GM03348 (cell line): ENCODE results near the gene FRAT2.
"Not testable (repeated sequence)": the region's sequence is repeated elsewhere in the genome, so short reads cannot be mapped to it uniquely, and the experiment has no call there.

Source experiments
- DNase-seq: peaks from one replicate; pipeline ENCODE4 v3.0.0; 2012; ENCODE audit warnings: low spot score

Gene FRAT2

DNA sequence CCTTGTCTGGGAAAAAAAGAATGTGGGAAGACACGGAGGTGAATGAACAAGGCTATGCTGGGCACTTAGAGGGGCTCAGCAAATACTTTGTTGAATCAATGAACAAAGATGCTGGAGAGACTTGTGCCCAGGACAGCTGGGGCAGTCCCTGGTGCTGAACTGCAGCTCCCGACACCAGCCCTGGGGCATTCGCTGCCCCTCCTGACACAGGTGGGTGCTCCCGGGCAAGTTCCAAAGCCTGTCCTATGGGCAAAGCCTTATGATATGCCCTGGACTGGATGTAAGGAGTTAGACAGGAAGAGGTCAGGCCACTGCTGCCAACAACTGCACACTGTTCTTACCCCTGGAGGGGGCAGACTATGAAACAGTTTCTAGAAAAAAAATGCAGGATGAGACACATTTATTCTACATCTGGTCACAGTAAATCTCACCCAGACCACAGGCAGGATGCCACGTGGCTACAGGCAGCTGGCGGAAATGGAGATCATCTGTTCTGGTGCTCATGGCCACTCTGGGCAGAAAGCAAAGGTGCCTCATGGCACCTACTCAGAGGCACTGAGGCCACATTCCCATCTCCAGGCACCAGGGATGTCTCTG lies 21.9 kb upstream of the FRAT2 start:
- peak; percentile 57 for DNase-seq

DNA sequence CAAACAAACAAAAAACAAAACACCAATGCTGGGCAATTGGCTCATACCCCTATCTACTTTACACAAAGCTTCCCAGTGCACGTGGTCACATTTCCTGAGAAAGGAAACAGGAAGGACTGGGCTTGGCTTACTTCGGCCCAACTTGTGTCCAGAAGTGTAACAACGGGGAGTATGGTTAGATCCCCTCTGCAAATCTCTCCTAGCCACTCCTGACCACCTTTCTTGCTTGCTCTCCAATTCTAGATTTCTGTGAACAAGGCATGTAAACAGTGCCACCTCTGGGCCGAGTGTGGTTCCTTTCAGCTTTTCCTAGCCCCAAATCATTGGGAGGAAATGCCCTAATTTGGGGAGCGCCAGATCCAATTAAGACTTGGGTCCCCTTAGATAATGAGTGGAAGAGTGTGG lies 21.0 kb upstream of the FRAT2 start:
- no peak for DNase-seq

DNA sequence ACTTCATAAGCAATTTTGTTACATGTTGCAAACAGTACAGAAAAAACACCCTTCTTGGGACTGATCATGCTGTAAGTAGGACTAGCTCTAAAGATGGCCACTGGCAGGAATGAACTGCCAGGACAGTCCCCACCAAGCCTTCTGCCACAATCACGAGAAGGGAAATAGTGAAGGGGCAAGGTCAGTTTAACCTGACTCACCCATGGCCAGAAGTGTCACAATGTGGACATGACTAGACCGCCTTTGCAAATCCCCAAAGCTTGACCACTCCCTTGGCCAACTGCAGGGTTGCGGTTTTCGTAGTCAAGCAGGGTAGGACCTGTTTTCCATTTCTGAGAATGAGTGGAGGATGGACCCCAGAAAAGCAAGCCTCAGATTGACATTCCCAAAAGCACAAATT lies 19.4 kb upstream of the FRAT2 start:
- DNase-seq, result no peak

DNA sequence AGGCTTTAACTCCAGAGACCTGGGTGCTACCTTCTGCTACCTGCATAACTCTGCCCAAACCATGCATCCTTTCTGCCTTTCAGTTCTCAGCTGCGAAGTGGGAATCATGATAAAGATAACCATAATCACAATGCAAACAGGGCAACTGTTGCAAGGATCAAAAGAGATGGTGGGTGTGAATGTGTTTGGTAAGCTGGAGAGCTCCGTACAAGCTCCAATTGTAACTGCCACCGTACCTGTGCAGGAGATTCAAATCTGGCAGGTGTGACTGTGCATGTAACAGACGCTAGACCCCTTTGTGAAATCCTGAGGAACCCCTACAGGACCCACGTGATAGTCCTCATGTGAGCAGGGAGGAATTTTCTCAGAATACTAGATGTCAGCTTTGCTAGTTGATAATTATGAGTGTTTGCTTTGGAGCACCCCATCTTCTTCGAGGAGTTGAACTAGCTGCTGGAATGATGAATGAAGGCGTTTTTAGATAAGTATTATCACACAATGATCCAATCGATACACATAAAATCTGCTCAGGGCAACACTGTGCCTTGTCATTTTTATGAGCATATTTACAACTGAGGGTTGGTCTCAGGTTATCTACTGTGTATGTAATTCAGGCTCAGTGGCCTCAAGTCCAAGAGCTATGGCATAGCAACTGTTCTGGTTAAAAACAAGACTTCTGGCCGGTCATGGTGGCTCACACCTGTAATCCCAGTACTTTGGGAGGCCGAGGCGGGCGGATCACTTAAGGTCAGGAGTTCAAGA lies 15.4 kb upstream of the FRAT2 start:
- no peak for DNase-seq

DNA sequence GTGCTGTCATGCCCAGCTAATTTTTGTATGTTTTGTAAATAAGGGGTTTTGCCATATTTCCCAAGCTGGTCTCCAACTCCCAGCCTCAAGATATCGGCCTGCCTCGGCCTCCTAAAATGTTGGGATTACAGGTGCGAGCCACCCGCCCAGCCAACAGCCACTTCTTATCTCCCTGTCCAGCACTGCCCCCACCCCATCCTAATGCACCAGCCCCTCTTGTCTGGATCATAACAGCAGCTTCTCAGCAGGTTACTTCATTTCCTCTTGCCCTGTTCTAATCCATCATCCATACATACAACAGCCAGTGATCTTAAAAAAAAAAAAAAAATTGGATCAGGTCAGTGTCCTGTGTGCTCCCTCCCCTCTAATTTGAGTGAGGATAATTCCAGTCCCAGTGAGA lies 12.8 kb upstream of the FRAT2 start:
- DNase-seq, result no peak

DNA sequence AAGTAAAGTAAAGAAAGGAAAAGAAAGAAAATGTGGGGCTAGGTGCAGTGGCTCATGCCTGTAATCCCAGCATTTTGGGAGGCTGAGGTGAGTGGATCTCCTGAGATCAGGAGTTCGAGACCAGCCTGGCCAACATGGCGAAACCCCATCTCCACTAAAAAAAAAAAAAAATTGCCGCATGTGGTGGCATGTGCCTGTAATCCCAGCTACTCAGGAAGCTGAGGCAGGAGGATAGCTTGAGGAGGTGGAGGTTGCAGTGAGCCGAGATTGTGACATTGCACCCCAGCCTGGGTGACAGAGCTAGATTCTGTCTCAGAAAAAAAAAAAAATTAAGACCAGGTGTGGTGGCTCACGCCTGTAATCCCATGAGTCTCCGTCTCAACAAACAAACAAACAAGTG lies 9.1 kb upstream of the FRAT2 start:
- DNase-seq, result not testable (repeated sequence)

DNA sequence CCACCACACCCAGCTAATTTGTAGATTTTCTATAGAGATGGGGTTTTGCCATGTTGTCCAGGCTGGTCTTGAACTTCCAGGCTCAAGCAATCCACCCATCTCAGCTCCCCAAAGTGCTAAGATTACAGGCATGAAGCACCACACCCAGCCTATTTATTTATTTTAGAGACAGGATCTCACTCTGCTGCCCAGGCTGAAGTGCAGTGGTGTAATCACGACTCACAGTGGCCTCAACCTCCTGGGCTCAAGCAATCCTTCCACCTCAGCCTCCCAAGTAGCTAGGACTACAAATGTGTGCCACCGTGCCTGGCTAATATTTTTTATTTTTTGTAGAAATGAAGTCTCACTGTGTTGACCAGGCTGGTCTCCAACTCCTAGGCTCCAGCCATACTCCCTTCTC lies 6.9 kb upstream of the FRAT2 start:
- no peak for DNase-seq

DNA sequence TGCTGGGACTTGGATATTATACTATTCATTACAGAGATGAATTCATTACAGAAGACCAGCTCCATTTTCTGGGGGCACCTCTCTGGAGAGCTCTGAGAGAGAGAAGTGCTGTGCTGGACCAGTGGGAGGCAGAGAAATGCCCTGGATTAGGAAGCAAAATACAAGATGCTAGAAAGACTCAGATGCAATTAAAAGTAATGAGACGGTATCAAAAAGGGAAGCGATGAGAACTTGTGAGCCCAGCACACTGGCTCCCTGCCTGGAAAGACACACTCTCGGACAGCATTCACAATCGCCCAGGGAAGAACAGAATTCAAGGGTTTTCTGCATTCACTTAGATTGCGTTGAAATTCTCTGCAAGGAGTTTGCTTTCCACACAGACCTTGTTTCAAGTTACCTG lies 3.5 kb upstream of the FRAT2 start:
- no peak for DNase-seq

DNA sequence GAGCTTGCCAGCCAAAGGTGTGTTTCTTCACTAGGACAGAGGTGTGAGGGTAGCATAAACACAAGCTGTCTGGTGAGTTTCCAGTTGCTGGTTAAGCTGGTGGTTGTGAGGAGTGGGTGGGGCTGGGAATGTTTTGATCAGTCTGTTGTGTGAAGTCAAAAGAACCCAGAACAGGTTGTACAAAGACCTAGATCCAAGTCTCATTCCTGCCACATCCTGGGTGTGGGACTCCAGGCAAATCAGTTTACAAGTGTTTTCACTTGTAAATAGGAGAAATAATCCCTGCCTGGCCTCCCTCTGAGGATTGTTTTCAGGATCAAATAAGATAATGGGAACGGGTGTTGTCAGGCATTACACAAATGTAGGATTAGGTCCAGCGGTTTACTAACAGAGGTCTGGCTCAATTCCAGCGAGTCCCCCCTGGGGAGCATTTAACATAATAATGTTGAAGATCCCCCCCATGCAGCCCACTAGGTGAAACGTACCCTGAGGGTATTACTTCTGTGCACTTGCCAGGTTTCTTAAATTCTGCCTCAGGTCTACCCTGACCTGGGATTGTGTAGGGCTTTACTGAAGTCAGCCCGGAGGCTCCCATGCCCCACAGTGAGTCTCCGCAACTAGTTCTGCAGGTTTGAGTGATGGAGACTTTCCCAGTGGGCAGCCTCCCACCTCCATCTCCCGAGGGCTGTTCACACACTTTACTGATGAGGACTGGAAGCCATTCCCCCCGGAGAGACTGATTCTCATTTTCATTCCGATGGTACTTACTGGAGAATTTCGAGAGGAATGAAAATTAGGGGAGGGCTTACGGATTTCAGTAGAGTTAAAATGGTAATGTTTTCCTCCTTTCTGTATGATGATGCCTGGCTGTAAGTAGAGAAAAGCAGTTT lies 2.7 kb upstream of the FRAT2 start:
- no peak for DNase-seq

DNA sequence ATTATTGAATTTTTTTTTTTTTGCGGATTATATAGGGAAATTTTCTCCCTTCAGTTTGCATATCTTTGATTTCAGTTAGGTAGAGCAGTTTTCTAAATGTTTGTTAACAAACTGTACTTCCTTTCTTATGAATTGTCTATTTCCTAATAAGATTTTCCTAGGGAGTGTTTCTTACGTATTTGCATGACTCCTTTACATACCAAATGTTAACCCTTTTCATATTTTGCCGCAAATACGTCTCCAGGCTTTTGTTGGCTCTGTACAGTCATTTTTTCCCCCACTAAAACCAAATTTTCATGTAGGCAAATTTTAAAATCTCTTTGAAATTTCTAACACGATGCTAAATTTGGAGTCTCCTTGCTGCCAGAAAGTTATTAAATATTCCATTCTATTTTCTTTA lies 1.9 kb upstream of the FRAT2 start:
- DNase-seq, result no peak

DNA sequence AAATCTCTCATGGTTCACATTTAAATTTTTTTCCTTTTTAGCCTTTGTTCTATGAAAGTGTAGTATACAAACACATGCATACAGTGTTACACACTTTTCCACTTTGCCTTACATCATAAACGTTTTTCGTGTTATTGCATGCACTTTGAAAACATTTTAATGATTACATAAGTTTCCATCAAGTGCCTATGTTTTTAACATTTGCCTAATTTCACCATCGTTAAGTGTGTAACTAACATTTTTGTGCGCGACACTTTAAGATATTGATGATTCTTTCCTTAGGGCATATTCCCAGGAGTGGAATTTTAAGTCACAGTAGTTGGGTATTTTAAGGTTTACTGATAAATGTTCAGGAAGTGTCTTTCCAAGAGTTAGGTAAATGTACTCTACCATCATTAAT lies 1.5 kb upstream of the FRAT2 start:
- no peak for DNase-seq

DNA sequence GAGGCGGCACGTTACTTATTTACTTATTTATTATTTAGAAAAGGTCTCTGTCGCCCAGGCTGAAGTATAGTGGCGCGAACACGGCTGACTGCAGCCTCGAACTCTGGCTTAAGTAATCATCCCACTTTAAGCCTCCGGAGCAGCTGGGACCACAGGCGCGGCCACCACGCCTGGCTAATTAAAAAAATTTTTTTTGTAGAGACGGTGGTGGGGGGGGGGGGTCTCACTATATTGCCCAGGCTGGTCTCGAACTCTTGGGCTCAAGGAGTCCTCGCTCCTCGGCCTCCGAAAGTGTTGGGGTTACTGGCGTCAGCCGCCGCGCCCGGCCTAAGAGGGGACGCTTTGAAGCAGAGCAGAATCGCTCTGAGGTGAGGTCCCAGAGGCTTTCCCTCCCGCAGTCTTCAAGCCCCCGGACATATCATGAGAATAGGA lies 675 bp upstream of the FRAT2 start:
- no peak for DNase-seq

DNA sequence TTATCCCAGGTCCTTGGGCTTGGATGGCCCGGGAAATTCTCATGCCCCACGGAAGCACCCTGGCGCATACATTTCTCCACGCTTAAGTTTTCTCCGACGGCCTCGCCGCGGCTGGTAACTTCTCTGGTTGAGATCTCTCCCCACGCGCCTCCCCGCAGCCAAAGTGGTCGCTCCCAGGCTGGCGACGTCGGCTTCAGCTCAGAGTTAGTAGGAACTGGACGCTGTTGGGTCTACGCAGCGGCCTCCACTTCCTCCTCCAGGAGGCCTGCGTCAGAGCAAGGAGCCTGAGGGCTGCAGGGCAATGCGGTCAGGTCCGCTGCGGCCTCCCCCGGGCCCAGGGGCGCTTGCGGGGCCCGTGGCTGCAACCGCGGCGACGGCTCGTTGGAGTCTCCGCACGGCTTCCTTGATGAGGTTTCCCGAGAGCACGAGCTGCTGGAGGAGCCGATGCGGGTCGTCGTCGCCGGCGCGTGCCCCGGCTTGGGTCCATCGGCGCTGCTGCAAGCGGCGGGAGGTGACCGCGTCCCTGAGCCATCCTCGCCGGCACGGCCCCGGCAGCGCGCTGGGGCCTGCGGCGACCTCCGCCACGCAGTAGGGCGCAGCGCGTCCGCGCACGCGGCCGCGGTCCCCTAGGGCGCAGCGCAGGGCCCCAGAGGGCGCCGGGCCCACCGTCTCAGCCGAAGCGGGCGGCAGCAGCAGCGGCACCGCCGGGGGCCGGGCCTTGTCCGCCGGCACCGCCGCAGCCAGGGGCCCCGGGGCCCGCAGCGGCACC lies 744 bp downstream of the FRAT2 start:
- peak; percentile 53 for DNase-seq

DNA sequence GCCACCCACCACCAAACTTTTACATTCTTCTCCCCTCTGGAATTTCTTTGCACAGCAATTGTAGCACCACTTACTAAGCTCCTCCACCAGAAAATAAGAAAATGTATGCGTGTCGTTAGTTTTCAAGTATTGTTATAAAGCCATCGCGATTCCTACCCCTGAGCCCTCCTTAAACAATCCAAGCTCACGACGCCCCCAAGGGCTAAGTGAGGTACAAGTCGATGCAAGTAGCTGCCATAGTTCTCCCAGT lies 1.3 kb downstream of the FRAT2 start:
- no peak for DNase-seq

DNA sequence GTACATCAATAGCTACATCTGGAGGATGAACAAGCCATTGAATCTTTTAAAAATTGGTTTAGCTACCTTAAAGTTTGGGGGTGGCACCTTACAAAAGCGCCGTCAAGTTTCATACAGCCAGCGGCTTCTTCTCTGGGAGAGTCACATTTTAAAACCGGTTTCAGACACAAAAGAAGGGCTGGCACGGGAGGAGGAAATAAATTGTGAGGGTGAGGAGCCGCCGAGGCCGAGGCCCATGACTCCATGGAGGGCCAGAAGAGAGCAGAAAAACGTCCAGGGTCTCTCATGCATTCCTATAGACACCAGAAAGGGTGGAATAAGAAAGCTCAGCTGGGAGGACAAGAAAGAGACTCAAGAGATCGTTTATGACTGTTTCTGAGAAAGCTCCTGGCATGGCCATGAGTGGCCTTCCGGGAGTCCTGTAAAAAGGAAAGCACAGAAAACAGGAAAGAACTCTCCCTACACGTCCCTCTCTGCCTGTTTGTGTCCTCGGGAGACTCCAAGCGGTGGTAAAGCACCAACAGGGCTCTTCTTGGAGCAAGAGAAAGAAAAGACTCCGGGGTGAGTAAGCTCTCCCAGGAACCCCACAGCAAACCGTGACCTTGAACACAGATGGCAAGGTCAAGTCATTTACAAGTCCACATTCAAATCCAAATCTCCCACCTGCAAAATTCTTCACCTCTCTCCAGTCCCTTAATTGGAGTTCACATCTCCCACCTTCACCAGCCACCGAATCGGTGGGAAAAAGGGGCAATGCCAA lies 1.8 kb downstream of the FRAT2 start:
- peak; percentile 84 for DNase-seq

DNA sequence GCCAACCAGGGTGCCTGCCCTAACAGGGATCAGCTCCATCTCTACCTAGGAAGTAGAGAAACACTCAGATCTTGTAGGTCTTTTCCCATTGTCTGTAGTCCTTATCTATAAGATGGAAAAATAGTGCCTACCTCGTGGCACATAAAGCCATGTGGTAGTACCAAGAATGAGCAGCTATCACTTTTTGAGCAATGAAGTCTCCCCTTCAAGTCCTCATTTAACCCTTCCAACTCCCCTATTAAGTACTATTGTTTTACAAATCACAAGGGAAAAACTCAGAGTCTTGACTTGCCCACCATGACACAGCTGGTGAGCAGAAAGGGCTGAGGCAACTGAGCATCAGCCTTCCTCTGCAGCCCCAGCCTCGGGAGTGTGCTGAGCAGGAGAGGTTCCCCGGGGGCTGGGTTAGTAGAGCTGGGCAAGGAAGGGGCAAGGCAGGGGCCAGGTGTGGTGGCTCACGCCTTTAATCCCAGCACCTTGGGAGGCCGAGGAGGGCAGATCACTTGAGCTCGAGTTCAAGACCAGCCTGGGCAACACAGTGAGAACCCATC lies 3.3 kb downstream of the FRAT2 start:
- no peak for DNase-seq

DNA sequence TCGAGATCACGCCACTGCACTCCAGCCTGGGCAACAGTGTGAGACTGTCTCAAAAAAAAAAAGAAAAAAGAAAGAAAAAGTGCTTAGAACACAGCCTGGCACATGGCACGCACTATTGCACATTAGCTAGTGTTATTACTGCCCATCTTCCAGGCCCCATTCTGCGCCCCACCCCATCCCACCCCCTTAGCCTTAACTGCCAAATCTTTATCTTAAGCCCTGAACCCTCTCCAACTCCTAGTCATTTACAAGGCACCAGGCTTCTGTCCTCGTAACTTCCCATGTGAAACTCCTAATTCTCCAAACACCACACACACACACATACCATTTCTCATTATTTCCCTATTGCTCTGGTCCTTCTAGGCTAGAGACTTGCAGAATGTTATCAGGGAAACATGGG lies 4.8 kb downstream of the FRAT2 start:
- no peak for DNase-seq

DNA sequence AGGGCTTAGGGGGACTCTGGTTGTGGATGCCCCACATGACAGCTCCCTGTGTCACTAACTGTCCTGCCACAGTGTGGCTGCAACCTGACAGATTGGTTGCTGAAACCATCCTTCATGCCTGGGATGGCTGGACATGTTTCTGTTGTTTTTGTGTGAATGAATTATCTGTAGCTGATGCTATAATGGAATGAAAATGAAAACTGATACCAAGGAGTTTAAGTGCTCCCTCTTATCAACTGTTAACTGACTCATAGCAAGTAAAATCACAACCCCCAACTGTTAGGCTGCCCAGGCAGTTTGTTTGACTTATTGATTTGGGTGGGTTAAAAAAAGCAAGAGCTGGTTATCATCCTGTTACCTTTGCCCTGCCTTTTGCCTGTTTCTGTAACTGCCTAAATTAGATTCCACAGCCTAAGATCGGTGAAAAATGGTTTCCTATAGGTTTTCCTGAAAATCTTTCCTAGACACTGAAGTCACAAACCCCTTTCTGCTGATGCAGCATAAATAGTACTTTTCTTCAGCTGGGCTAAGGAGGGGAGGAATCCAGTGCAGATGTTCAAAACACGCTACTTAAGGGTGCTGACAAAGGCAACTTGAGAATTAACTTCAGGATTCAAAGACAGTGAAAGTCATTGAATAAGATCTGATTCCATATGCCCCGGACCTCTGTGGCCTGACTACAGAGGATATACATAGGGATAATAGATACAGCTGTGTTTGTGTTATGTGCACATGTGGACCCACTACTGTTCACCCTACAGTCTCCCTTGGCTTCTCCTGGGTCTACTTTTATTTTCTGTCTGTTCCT lies 5.7 kb downstream of the FRAT2 start:
- no peak for DNase-seq

DNA sequence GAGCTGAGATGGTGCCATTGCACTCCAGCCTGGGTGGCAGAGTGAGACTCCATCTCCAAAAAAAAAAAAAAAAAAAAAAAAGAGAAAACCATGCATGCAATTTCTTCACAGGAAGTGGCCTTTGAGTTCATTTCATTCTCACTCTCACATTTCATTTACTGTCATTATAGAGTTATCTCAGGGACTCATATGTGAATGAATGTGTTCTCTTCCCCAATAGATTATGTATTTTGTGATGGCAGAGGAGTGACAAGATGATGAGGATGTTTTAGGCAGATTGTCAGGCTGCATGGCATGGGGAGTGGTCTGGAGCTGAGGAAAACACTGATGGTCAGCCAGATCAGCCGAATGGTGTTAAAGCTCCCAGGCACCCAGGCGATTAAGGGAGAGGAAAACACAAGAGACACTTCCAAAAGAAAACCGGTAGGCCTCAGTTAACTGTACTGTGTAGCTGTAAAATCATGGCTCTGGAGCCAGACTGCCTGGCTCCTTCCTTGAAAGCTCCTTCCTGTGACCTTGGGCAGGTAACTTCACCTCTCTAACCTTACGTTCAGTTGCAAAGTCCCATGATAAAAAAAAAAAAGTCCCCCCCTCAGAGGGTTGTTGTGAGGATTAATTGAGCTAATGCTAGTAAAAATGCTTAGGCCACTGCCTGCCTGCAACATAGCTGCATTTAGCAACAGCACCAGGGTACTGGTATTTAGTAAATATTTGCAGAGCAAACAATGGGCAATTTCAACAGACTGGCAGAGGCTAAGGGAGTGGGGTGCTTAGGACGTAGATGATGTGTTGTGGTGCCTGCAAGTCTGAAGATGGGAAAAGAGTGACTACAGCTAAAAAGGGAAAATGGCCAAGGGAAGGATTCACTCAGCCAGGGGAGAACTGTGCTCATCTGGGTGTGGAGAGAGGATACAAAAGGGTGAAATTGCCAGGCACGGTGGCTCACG lies 6.9 kb downstream of the FRAT2 start:
- no peak for DNase-seq

DNA sequence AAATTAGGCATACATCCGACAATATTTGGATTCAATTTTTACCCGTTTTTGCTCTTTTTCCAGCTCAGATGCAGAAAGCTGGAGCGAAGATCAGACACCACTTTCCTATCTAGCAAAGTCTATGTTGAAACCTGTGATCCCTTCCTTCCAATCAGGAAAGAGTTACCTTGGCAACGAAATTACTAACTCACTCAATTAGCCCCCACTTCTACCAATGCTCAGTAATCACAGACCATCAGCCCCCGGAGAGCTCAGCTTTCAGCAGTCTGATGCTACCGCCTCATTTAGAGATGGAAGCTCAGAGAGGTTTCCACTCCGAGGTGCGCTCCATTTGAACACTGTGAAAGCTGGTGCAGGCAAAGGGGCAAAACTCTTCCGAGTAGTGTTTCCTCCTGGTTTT lies 8.8 kb downstream of the FRAT2 start:
- no peak for DNase-seq
